HG03354 (cell line): ENCODE data around the gene RAI14.

Source experiments
- ATAC-seq: cut with Tn5 transposase; IDR thresholded peaks from one replicate; pipeline ENCODE4 v1.9.1; 2021; ENCODE audit warnings: mild to moderate bottlenecking; ENCODE audit not compliant: unreplicated experiment, poor library complexity, severe bottlenecking

Gene RAI14

GRCh38 chr5:34672196-34672595, 16.1 kb downstream of the RAI14 start:
- no peak for ATAC-seq

DNA sequence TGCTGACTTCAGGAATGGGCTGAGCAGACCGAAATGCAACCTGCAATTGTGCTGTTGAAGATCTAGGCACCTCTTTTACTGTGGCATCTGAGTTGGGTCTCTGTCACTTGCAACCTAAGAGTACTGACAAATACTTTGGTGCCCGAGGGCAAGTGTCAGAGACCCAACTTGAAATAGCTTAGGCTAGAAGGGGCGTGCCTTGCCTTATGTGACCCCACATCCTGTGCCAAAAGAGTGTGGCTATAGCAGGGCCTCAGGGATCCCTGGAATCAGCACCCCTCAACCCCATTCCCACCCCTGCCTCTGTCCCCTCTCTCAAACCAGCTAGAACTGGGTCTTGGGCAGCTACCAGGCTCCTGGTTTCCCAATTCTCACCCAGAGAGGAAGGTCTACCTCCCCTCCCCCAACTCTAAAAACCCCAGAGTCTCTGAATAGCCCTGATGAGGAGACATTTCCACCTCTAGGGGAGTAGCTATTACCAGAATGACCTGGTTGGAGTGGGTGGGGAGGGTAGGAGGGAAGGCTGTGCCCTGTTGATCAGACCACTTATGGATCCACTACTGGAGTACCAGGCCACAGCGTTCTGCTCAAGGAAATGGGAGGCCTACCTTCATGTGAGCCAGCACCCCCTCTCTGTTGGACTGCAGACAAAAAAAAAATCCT, 17.5 kb downstream of the RAI14 start:
- ATAC-seq, result no peak

DNA sequence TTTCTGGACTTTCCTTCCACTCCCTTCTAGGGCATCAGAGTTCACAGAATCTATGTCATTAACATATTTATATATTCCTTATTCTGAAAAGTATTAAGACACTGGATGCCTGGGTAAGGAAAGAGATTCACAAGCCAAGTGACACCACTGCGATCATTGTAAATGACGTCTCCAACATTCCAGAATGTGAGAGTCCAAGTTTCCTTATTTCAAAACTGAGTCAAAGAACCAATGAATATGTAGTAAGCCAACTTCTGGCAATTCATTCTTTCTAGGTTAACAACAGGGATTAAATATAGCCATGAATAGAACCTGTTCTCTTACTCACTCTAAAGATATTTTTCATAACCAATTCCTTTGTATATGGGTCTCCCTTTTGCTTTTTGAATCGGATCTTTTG, 18.1 kb downstream of the RAI14 start:
- no peak for ATAC-seq

GRCh38 chr5:34675857-34676256, 19.7 kb downstream of the RAI14 start:
- ATAC-seq, result no peak

- ATAC-seq, result no peak
Measured at GRCh38 chr5:34676416-34676815, 20.3 kb downstream of the RAI14 start.

- ATAC-seq, result no peak
Measured at GRCh38 chr5:34677428-34677827, 21.3 kb downstream of the RAI14 start.

GRCh38 chr5:34680896-34681295, 24.8 kb downstream of the RAI14 start:
- no peak for ATAC-seq

DNA sequence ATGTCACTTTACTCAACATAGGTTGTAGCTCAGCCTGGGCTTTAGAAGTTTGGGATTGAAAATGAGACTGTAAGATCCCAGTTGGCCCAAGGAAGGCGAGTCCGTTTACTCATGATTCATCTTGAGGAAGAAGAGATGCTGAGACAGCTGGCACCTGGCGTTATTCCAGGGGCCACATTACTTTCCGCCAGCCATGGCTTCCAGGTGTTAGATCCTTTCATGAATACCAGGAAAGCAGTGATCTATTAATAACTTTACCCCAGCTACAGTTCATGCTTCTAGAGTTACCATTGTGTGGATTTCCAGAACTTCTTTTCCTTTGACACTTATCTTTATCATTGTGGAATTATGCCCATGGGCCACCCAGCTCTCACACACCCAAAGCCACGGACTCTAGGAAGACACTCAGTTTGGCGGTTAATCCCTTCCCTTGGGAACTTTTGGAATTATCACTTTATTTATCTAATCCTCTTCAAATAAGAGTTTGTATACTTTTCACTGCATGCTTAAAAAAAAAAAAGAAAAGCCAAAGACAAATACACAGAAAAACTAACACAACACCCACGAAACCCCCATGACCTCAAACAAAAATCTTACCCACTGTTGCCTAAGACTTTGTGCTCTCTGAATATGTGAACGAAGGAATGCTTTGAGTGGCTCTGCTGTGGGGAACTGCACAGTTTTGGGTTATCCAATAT, 26.9 kb downstream of the RAI14 start:
- no peak for ATAC-seq

GRCh38 chr5:34684281-34684979, 28.3 kb downstream of the RAI14 start:
- ATAC-seq, result no peak

DNA sequence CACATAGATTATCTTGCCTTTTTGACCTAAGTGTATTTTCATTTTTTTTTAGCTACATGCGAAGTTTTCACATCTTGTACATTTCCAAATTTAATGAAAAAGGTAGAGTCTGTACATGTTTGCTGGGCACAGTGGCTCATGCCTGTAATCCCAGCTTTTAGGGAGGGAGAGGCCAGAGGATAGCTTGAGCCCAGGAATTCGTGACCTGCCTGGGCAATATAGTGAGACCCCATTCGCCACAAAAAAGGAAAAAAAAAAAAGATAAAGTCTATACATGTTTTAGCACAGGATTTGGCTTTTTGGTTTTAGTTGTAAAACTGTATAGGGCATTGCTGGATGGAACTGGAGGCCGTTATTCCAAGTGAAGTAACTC, 28.8 kb downstream of the RAI14 start:
- ATAC-seq, result no peak

GRCh38 chr5:34685485-34686165, 29.5 kb downstream of the RAI14 start:
- no peak for ATAC-seq

DNA sequence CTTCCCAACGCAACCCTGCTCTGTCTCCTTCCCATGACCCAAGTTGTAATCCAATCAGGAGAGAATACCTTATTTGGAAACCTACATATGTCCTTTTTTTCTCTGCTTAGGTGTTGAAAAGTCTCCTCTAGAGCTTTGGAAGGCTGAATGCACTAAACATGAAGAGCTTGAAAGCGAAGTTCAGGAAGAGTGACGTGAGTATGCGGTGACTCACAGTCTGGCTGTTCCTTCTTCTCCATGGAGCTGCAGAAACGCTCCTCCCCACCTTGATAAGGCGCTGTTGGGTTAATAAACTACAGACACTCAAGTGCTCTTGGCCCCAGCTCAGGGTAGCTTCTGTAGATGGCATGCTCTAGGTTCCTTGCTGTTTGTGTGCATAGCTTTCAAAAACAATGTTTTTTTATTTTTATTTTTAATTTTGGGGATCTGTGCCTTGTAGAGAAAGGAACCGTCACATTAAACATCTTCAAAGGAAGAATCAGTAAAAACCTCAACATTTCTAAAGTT, 30.7 kb downstream of the RAI14 start:
- ATAC-seq, result no peak

- ATAC-seq, result no peak
Measured at GRCh38 chr5:34687269-34688011, 31.3 kb downstream of the RAI14 start.

DNA sequence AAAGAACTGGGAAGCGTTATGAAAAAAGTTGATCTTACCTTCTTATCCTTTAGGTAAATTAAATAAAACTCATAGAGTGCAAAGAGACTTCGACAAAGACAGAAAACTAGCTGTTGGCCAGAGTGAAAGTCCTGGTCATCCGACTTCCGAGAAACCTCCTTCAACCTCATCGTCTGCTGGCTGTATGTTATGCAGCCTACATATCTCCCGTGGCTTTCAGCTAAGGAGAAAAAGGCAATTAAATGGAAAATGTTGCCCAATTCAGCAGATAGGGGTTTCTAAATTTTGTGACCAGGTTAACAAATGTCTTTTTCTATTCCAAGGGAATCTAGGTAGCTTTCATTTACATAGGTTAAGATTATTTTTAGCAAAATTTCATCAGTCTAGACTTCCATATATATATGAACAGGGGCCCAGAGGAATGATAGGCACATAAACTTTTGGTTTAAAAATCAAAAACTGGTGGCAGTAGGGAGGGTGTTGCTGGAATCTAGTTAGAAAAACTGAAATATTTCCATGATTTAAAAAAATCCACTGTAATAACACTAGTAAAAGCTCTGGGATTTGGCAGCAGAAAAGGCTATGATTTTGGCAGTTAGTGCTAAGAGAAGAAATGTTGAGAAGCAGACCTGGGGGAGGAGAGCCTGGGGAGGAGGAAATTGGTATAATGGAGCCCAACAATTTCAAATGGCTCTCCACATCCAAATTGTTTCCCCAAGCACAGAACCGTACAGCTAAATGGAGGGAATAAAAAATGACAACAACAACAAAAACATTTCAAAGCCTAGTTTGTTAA, 32.1 kb downstream of the RAI14 start:
- no peak for ATAC-seq

GRCh38 chr5:34690301-34690700, 34.2 kb downstream of the RAI14 start:
- ATAC-seq, result no peak

GRCh38 chr5:34690898-34691297, 34.8 kb downstream of the RAI14 start:
- ATAC-seq, result no peak

DNA sequence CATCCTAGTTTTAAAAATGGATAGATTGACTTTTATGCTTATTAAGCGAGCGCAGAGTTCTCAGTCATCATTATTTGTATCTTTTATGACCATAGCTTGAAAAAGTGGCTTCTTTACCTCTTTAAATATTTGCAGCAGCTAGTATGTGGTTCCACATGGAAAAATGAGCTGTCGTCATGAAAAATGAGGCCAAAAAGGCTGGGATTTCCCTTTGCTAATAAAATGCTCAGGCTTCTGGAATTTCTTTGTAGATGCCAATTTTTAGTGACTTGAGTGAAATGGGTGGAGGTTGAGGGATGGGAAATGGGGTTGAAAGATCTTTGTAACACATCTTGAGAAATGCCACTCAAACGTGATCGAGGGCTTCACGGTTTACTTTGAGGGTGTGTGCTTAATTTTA, 35.2 kb downstream of the RAI14 start:
- ATAC-seq, result no peak

DNA sequence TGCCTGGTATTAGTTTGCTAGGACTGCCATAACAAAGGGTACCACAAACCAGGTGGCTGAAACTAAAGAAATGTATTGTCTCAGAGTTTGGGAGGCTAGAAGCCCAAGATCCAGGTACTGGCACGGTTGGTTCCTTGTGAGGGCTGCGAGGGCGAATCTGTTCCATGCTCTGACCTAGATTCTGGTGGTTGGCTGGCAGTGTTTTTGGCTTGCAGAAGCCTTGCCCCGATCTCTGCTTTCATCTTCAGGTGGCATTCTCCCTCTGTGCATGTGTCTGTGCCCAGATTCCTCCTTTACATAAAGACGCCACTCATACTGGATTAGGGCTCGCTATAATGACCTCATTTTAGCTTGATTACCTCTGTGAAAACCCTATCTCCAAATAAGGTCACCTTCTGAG, 36.7 kb downstream of the RAI14 start:
- ATAC-seq, result no peak

DNA sequence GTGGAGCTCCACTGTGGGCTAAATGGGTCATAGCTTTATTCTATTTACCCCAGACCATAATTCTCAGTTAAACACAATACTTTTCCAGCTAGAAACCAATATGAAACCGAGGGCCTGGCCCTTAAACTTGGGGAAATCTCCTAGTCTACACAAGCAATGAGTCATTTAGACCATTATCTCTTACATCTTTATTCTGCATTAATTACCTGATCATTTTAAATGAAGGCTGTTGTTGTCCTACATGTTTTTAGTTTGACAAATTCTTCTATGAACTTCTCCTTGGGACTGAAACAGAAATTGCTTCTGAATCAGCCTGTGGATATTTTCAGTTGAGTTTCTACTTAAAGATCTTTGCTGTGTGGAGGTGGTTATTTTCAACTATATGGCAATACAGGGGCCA, 37.9 kb downstream of the RAI14 start:
- ATAC-seq, result no peak
